HepG2 (cell line): ENCODE data around the gene KIF2C. TPM values are rescaled to one million over a fixed set of nuclear protein-coding genes. Genes with fewer than 3 reads are reported as not detected.

Experiments
- ARID5B ChIP-seq: IDR thresholded peaks from 2 replicates; pipeline ENCODE4 v1.4.0; 2020; ENCODE audit warnings: mild to moderate bottlenecking, missing genetic modification reagents
- CHCHD3 ChIP-seq: sonication (generic); formaldehyde crosslinking; IDR thresholded peaks from 2 replicates; pipeline ENCODE4 v1.8.0; 2022; ENCODE audit warnings: mild to moderate bottlenecking, missing genetic modification reagents, moderate library complexity
- DR1 ChIP-seq: sonication (generic); formaldehyde crosslinking; IDR thresholded peaks from 2 replicates; pipeline ENCODE4 v1.8.0; 2021; ENCODE audit warnings: mild to moderate bottlenecking, missing genetic modification reagents, inconsistent platforms
- HHEX ChIP-seq: IDR thresholded peaks from 2 replicates; pipeline ENCODE4 v1.6.1; 2016; ENCODE audit warnings: control low read depth
- IKZF5 ChIP-seq: IDR thresholded peaks from 2 replicates; pipeline ENCODE4 v1.6.1; 2018; ENCODE audit warnings: missing genetic modification reagents, mild to moderate bottlenecking, missing compliant biosample characterization
- IRF2 ChIP-seq: IDR thresholded peaks from 2 replicates; pipeline ENCODE4 v1.6.1; 2018; ENCODE audit warnings: missing genetic modification reagents, missing compliant biosample characterization
- PRPF4 ChIP-seq: fragments of 200-400 bp; formaldehyde crosslinking; IDR thresholded peaks from 2 replicates; pipeline ENCODE4 v1.6.1; 2016; ENCODE audit warnings: low read length, low read depth; ENCODE audit not compliant: poor library complexity, severe bottlenecking
- RFX5 ChIP-seq: IDR thresholded peaks from 2 replicates; pipeline ENCODE4 v1.6.1; 2011; ENCODE audit warnings: low read depth, low read length, improper control_type of control experiment
- ZFP41 ChIP-seq: sonication (generic); formaldehyde crosslinking; IDR thresholded peaks from 2 replicates; pipeline ENCODE4 v1.4.0; 2020; ENCODE audit warnings: mild to moderate bottlenecking, missing genetic modification reagents, borderline replicate concordance
- ZNF24 ChIP-seq: fragments of 450-650 bp; IDR thresholded peaks from 2 replicates; pipeline ENCODE4 v1.6.1; 2017; ENCODE audit warnings: antibody characterized with exemption, mild to moderate bottlenecking
- ZNF253 ChIP-seq: sonication (generic); formaldehyde crosslinking; IDR thresholded peaks from 2 replicates; pipeline ENCODE4 v1.8.0; 2022; ENCODE audit warnings: mild to moderate bottlenecking, missing genetic modification reagents, borderline replicate concordance
- ZNF503 ChIP-seq: sonication (generic); formaldehyde crosslinking; IDR thresholded peaks from 2 replicates; pipeline ENCODE4 v1.4.0; 2020; ENCODE audit warnings: missing genetic modification reagents
- ZNF549 ChIP-seq: sonication (generic); formaldehyde crosslinking; IDR thresholded peaks from 2 replicates; pipeline ENCODE4 v1.5.0; 2020; ENCODE audit warnings: missing genetic modification reagents
- ZSCAN25 ChIP-seq: sonication (generic); formaldehyde crosslinking; IDR thresholded peaks from 2 replicates; pipeline ENCODE4 v1.8.0; 2022; ENCODE audit warnings: mild to moderate bottlenecking, missing genetic modification reagents
- polyA plus RNA-seq, 8 experiments: library from polyadenylated mRNA; depleted of rRNA in 3 of 8; stranded (reverse) in 7 of 8; unstranded in 1 of 8; fragments of >200 nt; fragmentation: Illumina TruSeq in 4 of 8; extraction: Trizol in 4 of 8; gene quantifications; 2 replicates each; pipeline versions ENCODE4 v1.2.1 to v1.2.3, GENCODE V29; 2011 to 2016; ENCODE audit warnings: low read depth in 4 of 8, missing spikeins in 1 of 8, mixed read lengths in 1 of 8; ENCODE audit not compliant: insufficient read depth in 1 of 8
- total RNA-seq, 5 experiments: library from RNA; depleted of rRNA; stranded (reverse); fragments of >200 nt; fragmentation: Illumina TruSeq; extraction: Trizol; gene quantifications; 2 replicates each; pipeline ENCODE4 v1.2.3, GENCODE V29; 2016; ENCODE audit warnings: low read depth in 1 of 5
- TF ChIP-seq, protein P1 (sequence below): sonication (generic); formaldehyde crosslinking; IDR thresholded peaks from 2 replicates; pipeline ENCODE4 v1.5.1; 2020; ENCODE audit warnings: mild to moderate bottlenecking, moderate library complexity, missing genetic modification reagents

Gene KIF2C
- total and polyA plus RNA-seq, 2 of the 13 experiments (the other 11 are each of a cell fraction or from before 2014, with no cell fraction given), result 29.7 to 53.7 TPM

DNA sequence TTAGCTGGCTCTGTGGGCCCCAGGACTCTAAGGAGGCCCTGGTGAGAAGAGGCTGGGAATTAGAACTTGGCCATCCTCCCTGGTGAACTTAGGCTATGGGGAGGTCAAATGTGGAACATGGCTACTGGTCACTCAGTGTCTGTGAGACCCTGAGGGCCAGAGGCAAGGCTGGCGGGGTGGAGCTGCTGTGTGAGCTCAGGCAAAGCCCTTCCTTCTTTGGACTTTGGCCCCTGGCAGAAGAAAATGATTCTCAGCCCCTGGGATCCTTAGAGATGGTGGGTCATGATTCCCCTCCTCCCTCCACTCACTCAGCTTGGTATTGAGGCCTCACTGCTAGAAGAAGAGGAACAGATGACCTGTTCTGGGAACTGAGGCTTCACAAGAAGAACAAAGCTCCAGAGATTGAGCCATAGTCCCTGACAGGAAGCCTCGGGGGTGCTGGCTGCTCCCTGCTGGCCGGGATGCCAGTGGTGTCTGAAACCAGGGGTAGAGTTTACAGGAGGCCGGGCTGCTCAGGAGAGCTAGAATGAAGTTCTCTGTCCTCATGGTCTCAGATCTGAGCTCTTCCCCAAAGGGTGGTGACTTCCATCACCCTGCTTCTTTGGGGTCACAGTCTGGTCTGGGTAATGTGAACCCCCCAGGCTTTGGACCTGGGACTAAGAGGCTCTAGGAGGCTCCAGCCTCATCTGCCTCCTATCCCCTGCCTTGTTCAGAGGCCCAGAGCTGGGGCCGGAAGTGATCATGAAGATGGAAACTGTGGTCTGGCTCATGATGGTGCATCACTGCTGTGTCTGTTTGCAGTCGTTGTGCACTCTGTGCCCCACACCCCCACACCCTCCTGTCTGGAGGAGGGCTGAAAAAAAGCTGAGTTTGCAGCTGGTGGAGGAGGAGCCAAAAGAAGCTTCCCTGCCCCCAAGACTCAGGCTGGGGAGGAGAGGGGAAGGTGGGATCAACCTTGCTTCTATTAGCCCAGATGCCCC is 69.6 kb downstream of the KIF2C start (continued):
- TF ChIP-seq ZNF503 (CRISPR knock-in tag) (no peak), IRF2 (CRISPR knock-in tag) (no peak; the same call in 1 of the 2 replicates), DR1 (CRISPR knock-in tag) (0 out of 2 replicates have a peak, but pooled peaks have one; percentile 49), PRPF4 (no peak), IKZF5 (CRISPR knock-in tag) (no peak), HHEX (CRISPR knock-in tag) (no peak), ZNF24 (no peak), ZFP41 (no peak), RFX5 (no peak), ZNF549 (CRISPR knock-in tag) (no peak), CHCHD3 (CRISPR knock-in tag) (no peak), ZNF253 (CRISPR knock-in tag) (no peak; the same call in 1 of the 2 replicates), ARID5B (CRISPR knock-in tag) (no peak), ZSCAN25 (CRISPR knock-in tag) (0 out of 2 replicates have a peak, but pooled peaks have one; percentile 22)
- TF ChIP-seq, protein P1, sequence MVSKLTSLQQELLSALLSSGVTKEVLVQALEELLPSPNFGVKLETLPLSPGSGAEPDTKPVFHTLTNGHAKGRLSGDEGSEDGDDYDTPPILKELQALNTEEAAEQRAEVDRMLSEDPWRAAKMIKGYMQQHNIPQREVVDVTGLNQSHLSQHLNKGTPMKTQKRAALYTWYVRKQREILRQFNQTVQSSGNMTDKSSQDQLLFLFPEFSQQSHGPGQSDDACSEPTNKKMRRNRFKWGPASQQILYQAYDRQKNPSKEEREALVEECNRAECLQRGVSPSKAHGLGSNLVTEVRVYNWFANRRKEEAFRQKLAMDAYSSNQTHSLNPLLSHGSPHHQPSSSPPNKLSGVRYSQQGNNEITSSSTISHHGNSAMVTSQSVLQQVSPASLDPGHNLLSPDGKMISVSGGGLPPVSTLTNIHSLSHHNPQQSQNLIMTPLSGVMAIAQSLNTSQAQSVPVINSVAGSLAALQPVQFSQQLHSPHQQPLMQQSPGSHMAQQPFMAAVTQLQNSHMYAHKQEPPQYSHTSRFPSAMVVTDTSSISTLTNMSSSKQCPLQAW (CRISPR knock-in tag), result no peak; the same call in 1 of the 2 replicates
